Natural killer cell treated with Interleukin-12 subunit alpha and Interleukin-12 subunit beta and Interleukin-15 and Interleukin-18, amount 100 ng/mL, for 72 hours (primary cell): ENCODE results near the gene DHRS7B. TPM values are rescaled to one million over a fixed set of nuclear protein-coding genes. Genes with fewer than 3 reads are reported as not detected.

Experiments used
- total RNA-seq, 2 donors: library from RNA; stranded (reverse); gene quantifications; one replicate each; pipeline ENCODE4 v1.2.3, GENCODE V29; 2022

The DHRS7B gene
- total RNA-seq, 2 donors from 2014 or later: 22.2 to 23.8 TPM

Other genes with a start within 250 kb of the DHRS7B start
- gene USP22, start 84.0 kb upstream of the DHRS7B start, total RNA-seq: 100 to 1,000 TPM; 102 to 179 TPM
- gene TMEM11, start 87.2 kb downstream of the DHRS7B start, total RNA-seq: 10 to 100 TPM; 23.9 to 30.7 TPM
- 1 to 10 TPM; 1.9 to 3.0 TPM for gene NATD1, start 126.4 kb downstream of the DHRS7B start, total RNA-seq
- gene MAP2K3, start 157.7 kb downstream of the DHRS7B start, total RNA-seq: 10 to 100 TPM; 92.9 to 98.3 TPM
- not detected for gene KCNJ12, start 249.4 kb downstream of the DHRS7B start, total RNA-seq